Activated CD8-positive, alpha-beta memory T cell treated with anti-CD3 and anti-CD28 coated beads, Interleukin-2, amount 50 U/mL, for 24 hours (primary cell): Measurements from ENCODE around the gene SCIMP.
"Not testable (repeated sequence)": the region's sequence is repeated elsewhere in the genome, so short reads cannot be mapped to it uniquely, and the experiment has no call there.

Experiments
- DNase-seq: peaks from one replicate; pipeline ENCODE4 v3.0.0-alpha.2; 2020; ENCODE audit errors: extremely low read depth

The SCIMP gene

GRCh38 chr17:5237541-5238016 is 2.9 kb upstream of the SCIMP start:
- no peak for DNase-seq

GRCh38 chr17:5236938-5237540 is 2.4 kb upstream of the SCIMP start:
- no peak for DNase-seq

- DNase-seq = not testable (repeated sequence)
Observed at GRCh38 chr17:5233492-5233891, 1.2 kb downstream of the SCIMP start.

- no peak for DNase-seq
Observed at GRCh38 chr17:5226940-5227878, 7.5 kb downstream of the SCIMP start.

- no peak for DNase-seq
Observed at GRCh38 chr17:5225668-5226457, 8.8 kb downstream of the SCIMP start.

- DNase-seq = not testable (repeated sequence)
Observed at GRCh38 chr17:5221912-5222311, 12.7 kb downstream of the SCIMP start.

GRCh38 chr17:5220074-5220473 is 14.6 kb downstream of the SCIMP start:
- DNase-seq = no peak

- no peak for DNase-seq
Observed at GRCh38 chr17:5219536-5219935, 15.1 kb downstream of the SCIMP start.

- not testable (repeated sequence) for DNase-seq
Observed at GRCh38 chr17:5217562-5217961, 17.1 kb downstream of the SCIMP start.

- no peak for DNase-seq
Observed at GRCh38 chr17:5211458-5211857, 23.2 kb downstream of the SCIMP start.

GRCh38 chr17:5210614-5211252 is 23.9 kb downstream of the SCIMP start:
- no peak for DNase-seq

GRCh38 chr17:5210091-5210490 is 24.6 kb downstream of the SCIMP start:
- no peak for DNase-seq

GRCh38 chr17:5209396-5209795 is 25.3 kb downstream of the SCIMP start:
- no peak for DNase-seq

- no peak for DNase-seq
Observed at GRCh38 chr17:5203908-5204294, 30.8 kb downstream of the SCIMP start.

- no peak for DNase-seq
Observed at GRCh38 chr17:5203178-5203907, 31.3 kb downstream of the SCIMP start.

GRCh38 chr17:5201011-5201410 is 33.6 kb downstream of the SCIMP start:
- DNase-seq = no peak

- DNase-seq = no peak
Observed at GRCh38 chr17:5200360-5200759, 34.3 kb downstream of the SCIMP start.

- DNase-seq = no peak
Observed at GRCh38 chr17:5198472-5198871, 36.2 kb downstream of the SCIMP start.

GRCh38 chr17:5194346-5194745 is 40.3 kb downstream of the SCIMP start:
- no peak for DNase-seq

GRCh38 chr17:5191541-5192417 is 42.9 kb downstream of the SCIMP start, which contains the start of gene ZNF594:
TSS of gene ZNF594 (minus strand) at chr17:5191868. CDS start at chr17:5184256, 7,612 bp downstream.
- peak; percentile 90 for DNase-seq
